Placental epithelial cell (primary cell): ENCODE results near the gene MAP3K19. TPM values are rescaled to one million over a fixed set of nuclear protein-coding genes. Genes with fewer than 3 reads are reported as not detected.

Source experiments
- total RNA-seq: library from RNA; depleted of rRNA; stranded (reverse); fragments of >200 nt; gene quantifications from 2 replicates; pipeline ENCODE4 v1.2.3, GENCODE V29; 2012

MAP3K19 gene, protein sequence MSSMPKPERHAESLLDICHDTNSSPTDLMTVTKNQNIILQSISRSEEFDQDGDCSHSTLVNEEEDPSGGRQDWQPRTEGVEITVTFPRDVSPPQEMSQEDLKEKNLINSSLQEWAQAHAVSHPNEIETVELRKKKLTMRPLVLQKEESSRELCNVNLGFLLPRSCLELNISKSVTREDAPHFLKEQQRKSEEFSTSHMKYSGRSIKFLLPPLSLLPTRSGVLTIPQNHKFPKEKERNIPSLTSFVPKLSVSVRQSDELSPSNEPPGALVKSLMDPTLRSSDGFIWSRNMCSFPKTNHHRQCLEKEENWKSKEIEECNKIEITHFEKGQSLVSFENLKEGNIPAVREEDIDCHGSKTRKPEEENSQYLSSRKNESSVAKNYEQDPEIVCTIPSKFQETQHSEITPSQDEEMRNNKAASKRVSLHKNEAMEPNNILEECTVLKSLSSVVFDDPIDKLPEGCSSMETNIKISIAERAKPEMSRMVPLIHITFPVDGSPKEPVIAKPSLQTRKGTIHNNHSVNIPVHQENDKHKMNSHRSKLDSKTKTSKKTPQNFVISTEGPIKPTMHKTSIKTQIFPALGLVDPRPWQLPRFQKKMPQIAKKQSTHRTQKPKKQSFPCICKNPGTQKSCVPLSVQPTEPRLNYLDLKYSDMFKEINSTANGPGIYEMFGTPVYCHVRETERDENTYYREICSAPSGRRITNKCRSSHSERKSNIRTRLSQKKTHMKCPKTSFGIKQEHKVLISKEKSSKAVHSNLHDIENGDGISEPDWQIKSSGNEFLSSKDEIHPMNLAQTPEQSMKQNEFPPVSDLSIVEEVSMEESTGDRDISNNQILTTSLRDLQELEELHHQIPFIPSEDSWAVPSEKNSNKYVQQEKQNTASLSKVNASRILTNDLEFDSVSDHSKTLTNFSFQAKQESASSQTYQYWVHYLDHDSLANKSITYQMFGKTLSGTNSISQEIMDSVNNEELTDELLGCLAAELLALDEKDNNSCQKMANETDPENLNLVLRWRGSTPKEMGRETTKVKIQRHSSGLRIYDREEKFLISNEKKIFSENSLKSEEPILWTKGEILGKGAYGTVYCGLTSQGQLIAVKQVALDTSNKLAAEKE (N-terminal part only)
- not detected in 2 replicates for total RNA-seq

DNA sequence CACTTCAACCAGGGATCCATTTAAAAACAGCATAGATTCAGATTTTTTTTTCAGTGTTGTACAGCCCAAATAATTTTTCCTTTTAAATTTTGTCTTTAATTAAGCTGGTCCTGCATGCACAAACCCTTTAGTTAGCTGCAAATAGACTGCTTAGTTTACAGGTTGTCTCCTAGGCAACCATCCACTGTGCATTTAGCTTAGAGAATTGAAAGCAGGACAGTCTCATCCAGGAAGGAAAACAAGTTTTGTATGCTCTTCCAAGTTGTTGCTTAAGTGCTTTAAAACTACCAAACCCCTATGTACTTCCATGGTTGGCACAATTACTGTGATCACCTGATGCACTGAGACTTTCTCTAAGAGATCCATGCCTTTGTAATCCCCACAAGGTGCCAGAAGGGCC, at the start of gene MAP3K19:
MAP3K19 (minus strand) TSS at position 148 of the 400 bp plus-strand sequence. CDS start 22,800 bp downstream, outside the sequence.

DNA sequence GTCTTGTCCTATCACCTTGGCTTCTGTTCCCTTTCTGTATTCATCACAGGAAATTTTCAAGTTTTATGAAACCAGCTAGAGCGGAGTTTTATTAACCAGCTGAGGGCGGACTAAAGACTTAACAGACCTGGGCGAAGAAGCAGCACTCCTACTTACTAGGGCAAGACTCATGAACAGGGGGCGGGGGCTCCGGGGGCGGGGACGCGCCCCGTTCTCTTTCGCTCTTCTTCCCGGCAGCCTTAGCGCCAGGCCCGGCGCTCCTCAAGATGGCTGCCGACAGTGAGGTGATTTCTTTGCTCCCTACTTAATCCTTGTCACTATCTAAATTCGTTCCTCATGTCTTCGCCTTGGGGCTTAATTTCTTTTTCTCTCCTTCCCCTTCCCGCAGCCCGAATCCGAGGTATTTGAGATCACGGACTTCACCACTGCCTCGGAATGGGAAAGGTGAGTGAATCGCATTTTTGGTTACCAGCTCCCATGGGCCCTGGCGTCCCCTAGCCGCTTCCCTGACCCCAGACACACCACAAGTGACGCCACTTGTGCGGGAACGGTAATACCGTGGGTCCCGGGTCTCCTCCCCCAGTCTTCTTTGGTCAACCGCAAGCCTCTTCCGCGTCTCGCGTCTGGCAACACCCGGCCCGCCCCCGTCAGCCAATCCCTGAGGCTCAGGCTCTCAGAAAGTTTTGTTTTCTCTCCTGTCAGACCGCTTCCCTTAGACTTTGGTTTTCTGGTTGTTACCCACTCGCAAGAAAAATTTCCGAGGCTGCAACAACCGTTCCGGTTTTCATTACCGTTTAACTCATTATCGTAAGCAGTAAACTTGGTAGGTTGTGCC, 5.0 kb upstream of the MAP3K19 start, which contains the start of gene RAB3GAP1:
RAB3GAP1 (plus strand) TSS at position 251 of the 835 bp plus-strand sequence; CDS start at position 267, 16 bp downstream.

DNA sequence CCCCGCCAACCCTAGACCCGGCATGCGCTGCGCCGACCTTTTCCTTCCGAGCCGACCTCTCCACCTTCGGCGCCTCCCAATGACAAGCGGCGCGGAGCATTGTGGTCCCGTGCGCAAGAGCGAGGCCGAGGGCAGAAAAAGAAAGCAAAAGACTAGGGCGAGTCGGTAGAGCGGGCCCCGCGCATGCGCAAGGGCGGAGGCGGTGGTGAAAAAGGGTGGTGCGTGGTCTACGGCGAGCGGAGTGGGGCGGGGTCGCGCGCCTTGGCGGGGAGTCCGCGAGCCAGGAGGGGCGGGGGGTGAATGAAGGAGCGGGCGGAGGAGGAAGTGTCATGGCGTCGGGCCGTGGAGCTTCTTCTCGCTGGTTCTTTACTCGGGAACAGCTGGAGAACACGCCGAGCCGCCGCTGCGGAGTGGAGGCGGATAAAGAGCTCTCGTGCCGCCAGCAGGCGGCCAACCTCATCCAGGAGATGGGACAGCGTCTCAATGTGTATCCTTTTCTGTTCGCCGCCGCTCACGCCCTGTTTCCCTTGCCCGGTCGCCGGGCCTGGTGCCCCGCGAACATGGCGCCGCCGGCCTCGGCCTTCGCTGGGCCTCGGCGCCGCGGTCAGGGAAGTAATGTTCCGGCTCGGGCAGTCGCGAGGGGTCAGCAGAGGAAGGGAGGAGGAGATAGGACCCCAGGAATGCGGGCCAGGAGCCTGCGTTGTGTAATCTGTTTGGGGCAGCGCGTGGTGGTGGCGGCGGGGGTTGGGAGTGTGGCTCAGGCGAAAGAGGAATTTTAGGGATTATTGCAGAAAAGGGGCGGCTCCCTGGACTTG, 128.5 kb downstream of the MAP3K19 start, which contains the start of gene CCNT2:
CCNT2 (plus strand) TSS at position 297 of the 815 bp plus-strand sequence; CDS start at position 330, 33 bp downstream.

Other genes starting within 250 kb of the MAP3K19 start
- gene ACMSD, start 208.8 kb downstream of the MAP3K19 start, total RNA-seq = not detected in 2 replicates
- gene CCNT2, start 128.6 kb downstream of the MAP3K19 start, total RNA-seq = 25.9 and 34.6 TPM in 2 replicates
- 56.9 and 79.6 TPM in 2 replicates for gene RAB3GAP1, start 4.8 kb upstream of the MAP3K19 start, total RNA-seq